H9 (cell line): ENCODE data around the gene FLT1. TPM values are rescaled to one million over a fixed set of nuclear protein-coding genes. Genes with fewer than 3 reads are reported as not detected.

ENCODE experiments used
- DNase-seq: peaks from one replicate; pipeline ENCODE4 v3.0.0-alpha.2; 2017
- H2AFZ ChIP-seq: one replicate; pipeline ENCODE4 v1.6.1; 2013; ENCODE audit warnings: mild to moderate bottlenecking, low read length, control low read depth, moderate library complexity
- H2AK5ac ChIP-seq: 2 replicates; pipeline ENCODE4 v1.6.1; 2013; ENCODE audit warnings: low read length, control low read depth, mixed read lengths; ENCODE audit not compliant: insufficient read length
- H2BK120ac ChIP-seq: one replicate; pipeline ENCODE4 v1.6.1; 2013; ENCODE audit warnings: low read depth, mild to moderate bottlenecking, low read length, control low read depth, inconsistent platforms; ENCODE audit not compliant: poor library complexity, severe bottlenecking
- H2BK12ac ChIP-seq: 2 replicates; pipeline ENCODE4 v1.6.1; 2013; ENCODE audit warnings: low read length, control low read depth, mixed read lengths, low read depth; ENCODE audit not compliant: insufficient read length
- H2BK15ac ChIP-seq: 2 replicates; pipeline ENCODE4 v1.6.1; 2013; ENCODE audit warnings: low read depth, low read length, control low read depth
- H2BK20ac ChIP-seq: one replicate; pipeline ENCODE4 v1.6.1; 2013; ENCODE audit warnings: low read depth, mild to moderate bottlenecking, low read length, control low read depth, inconsistent platforms; ENCODE audit not compliant: poor library complexity, severe bottlenecking
- H2BK5ac ChIP-seq: 2 replicates; pipeline ENCODE4 v1.6.1; 2013; ENCODE audit warnings: low read length, control low read depth, mixed read lengths; ENCODE audit not compliant: insufficient read length
- H3K14ac ChIP-seq: 2 replicates; pipeline ENCODE4 v1.6.1; 2013; ENCODE audit warnings: low read length, control low read depth; ENCODE audit not compliant: insufficient read depth
- H3K18ac ChIP-seq: 2 replicates; pipeline ENCODE4 v1.6.1; 2013; ENCODE audit warnings: low read depth, mild to moderate bottlenecking, mixed read lengths, low read length, control low read depth; ENCODE audit not compliant: insufficient read length
- H3K23ac ChIP-seq: 2 replicates; pipeline ENCODE4 v1.6.1; 2013; ENCODE audit warnings: low read length, control low read depth, mixed read lengths, low read depth; ENCODE audit not compliant: insufficient read length
- H3K23me2 ChIP-seq: 2 replicates; pipeline ENCODE4 v1.6.1; 2013; ENCODE audit warnings: low read depth, mild to moderate bottlenecking, mixed read lengths, low read length, control low read depth; ENCODE audit not compliant: insufficient read length, poor library complexity, severe bottlenecking
- H3K27ac ChIP-seq: 2 replicates; pipeline ENCODE4 v1.5.1; 2013; ENCODE audit warnings: low read length, control low read depth, mixed read lengths, low read depth; ENCODE audit not compliant: insufficient read length
- H3K27me3 ChIP-seq: 2 replicates; pipeline ENCODE4 v1.6.1; 2013; ENCODE audit warnings: low read length, control low read depth, inconsistent platforms; ENCODE audit not compliant: insufficient read depth
- H3K4ac ChIP-seq: 2 replicates; pipeline ENCODE4 v1.6.1; 2013; ENCODE audit warnings: low read depth, mild to moderate bottlenecking, control low read depth, inconsistent platforms, low read length, moderate library complexity
- H3K4me1 ChIP-seq: 2 replicates; pipeline ENCODE4 v1.6.1; 2013; ENCODE audit warnings: low read length, control low read depth, inconsistent platforms; ENCODE audit not compliant: insufficient read depth
- H3K4me2 ChIP-seq: 2 replicates; pipeline ENCODE4 v1.6.1; 2013; ENCODE audit warnings: low read length, control low read depth, mixed read lengths; ENCODE audit not compliant: insufficient read length, insufficient read depth
- H3K56ac ChIP-seq: 2 replicates; pipeline ENCODE4 v1.6.1; 2013; ENCODE audit warnings: low read depth, mild to moderate bottlenecking, mixed read lengths, low read length, control low read depth; ENCODE audit not compliant: insufficient read length
- H3K79me1 ChIP-seq: 2 replicates; pipeline ENCODE4 v1.6.1; 2013; ENCODE audit warnings: low read depth, mild to moderate bottlenecking, moderate library complexity, low read length, control low read depth, inconsistent platforms; ENCODE audit not compliant: insufficient read depth, poor library complexity, severe bottlenecking
- H3K79me2 ChIP-seq: 2 replicates; pipeline ENCODE4 v1.6.1; 2013; ENCODE audit warnings: low read length, control low read depth, inconsistent platforms; ENCODE audit not compliant: insufficient read depth
- H3K9ac ChIP-seq: 2 replicates; pipeline ENCODE4 v1.6.1; 2013; ENCODE audit warnings: low read length, control low read depth, mixed read lengths; ENCODE audit not compliant: insufficient read length; ENCODE audit errors: extremely low read depth
- H3K9me3 ChIP-seq: one replicate; pipeline ENCODE4 v1.6.1; 2013; ENCODE audit warnings: low read depth, low read length, inconsistent platforms; ENCODE audit not compliant: control insufficient read depth
- H3T11ph ChIP-seq: one replicate; pipeline ENCODE4 v1.6.1; 2013; ENCODE audit warnings: mild to moderate bottlenecking, low read length, control low read depth, inconsistent platforms
- H4K20me1 ChIP-seq: one replicate; pipeline ENCODE4 v1.6.1; 2013; ENCODE audit not compliant: control insufficient read depth, insufficient read length, insufficient read depth
- H4K5ac ChIP-seq: 2 replicates; pipeline ENCODE4 v1.6.1; 2013; ENCODE audit warnings: low read depth, mild to moderate bottlenecking, mixed read lengths, low read length, control low read depth; ENCODE audit not compliant: insufficient read length
- H4K8ac ChIP-seq: replicated peaks from 2 replicates; pipeline ENCODE4 v1.6.1; 2013; ENCODE audit warnings: low read length, control low read depth, mixed read lengths, low read depth; ENCODE audit not compliant: insufficient read length
- H4K91ac ChIP-seq: 2 replicates; pipeline ENCODE4 v1.6.1; 2013; ENCODE audit warnings: low read depth, mild to moderate bottlenecking, moderate library complexity, mixed read lengths, low read length, control low read depth; ENCODE audit not compliant: insufficient read length
- H3K27ac Mint-ChIP-seq, 3 experiments: 2 replicates in 2 of 3; 3 replicates in 1 of 3; pipeline ENCODE4 v1.8.0; 2020 to 2021; ENCODE audit warnings: mixed read lengths in 3 of 3, mild to moderate bottlenecking in 1 of 3, moderate library complexity in 1 of 3
- H3K27me3 Mint-ChIP-seq: 2 replicates; pipeline ENCODE4 v1.8.0; 2021; ENCODE audit warnings: low read depth, mild to moderate bottlenecking, moderate library complexity, mixed read lengths
- H3K36me3 Mint-ChIP-seq, 3 experiments: 2 replicates in 2 of 3; 3 replicates in 1 of 3; pipeline ENCODE4 v1.8.0; 2020 to 2021; ENCODE audit warnings: low read depth in 3 of 3, mixed read lengths in 3 of 3; ENCODE audit not compliant: insufficient read depth in 1 of 3
- H3K4me1 Mint-ChIP-seq, 2 experiments: 2 replicates each; pipeline ENCODE4 v1.8.0; 2020; ENCODE audit warnings: mixed read lengths in 2 of 2
- H3K4me3 Mint-ChIP-seq, 2 experiments: 2 replicates in 1 of 2; 3 replicates in 1 of 2; pipeline ENCODE4 v1.8.0; 2020 to 2021; ENCODE audit warnings: mild to moderate bottlenecking in 2 of 2, mixed read lengths in 2 of 2, moderate library complexity in 1 of 2
- H3K9me3 Mint-ChIP-seq, 2 experiments: 2 replicates in 1 of 2; 3 replicates in 1 of 2; pipeline ENCODE4 v1.8.0; 2020; ENCODE audit warnings: mild to moderate bottlenecking in 2 of 2, mixed read lengths in 2 of 2, moderate library complexity in 1 of 2
- CTCF ChIP-seq: fragments of 200-600 bp; sonication (generic); conservative IDR thresholded peaks from 3 replicates; pipeline ENCODE4 v1.8.0; 2021; ENCODE audit warnings: antibody characterized with exemption, mild to moderate bottlenecking
- WGBS: extraction: QIAGEN DNeasy Blood & Tissue Kit; methylation state at CpG from one replicate; pipeline ENCODE4 v1.1.7; 2013; ENCODE audit warnings: missing lambda C conversion rate, low lambda C conversion rate, mixed read lengths; ENCODE audit not compliant: insufficient read length; ENCODE audit errors: extremely low coverage; 5-methylcytosine and 5-hydroxymethylcytosine counted together
- total RNA-seq: library from RNA; stranded (reverse); gene quantifications from 2 replicates; pipeline ENCODE4 v1.2.1, GENCODE V29; 2021

Gene FLT1
- total RNA-seq, 1 experiment from 2014 or later, result 84.1 TPM

- H3K4me3 Mint-ChIP-seq, result no peak overlapping the region
- Histone ChIP-seq H3K4me1 (peaks cover 3% of the 10 kb centered on the region; the same call in 1 of the 2 replicates), H3K9ac (no peak overlapping the region)
Measured at GRCh38 chr13:28499609-28500008, 4.7 kb upstream of the FLT1 start.

More at GRCh38 chr13:28499609-28500008, 4.7 kb upstream of the FLT1 start:
- no peak overlapping the region for H2BK15ac ChIP-seq
- H4K5ac ChIP-seq, result no peak overlapping the region
- no peaks in the 10 kb centered on the region for H3K9me3 ChIP-seq
- no peak overlapping the region for H3K18ac ChIP-seq
- no peak for DNase-seq
- H3K23ac ChIP-seq, result no peak overlapping the region
- H3K27ac ChIP-seq, result no peak overlapping the region
- H3K27me3 Mint-ChIP-seq, result peaks cover 26% of the 10 kb centered on the region
- peaks cover 2% of the 10 kb centered on the region for H3K79me2 ChIP-seq
- H3K23me2 ChIP-seq, result peaks cover 15% of the 10 kb centered on the region
- H2AK5ac ChIP-seq, result no peak overlapping the region
- no peaks in the 10 kb centered on the region for H3K79me1 ChIP-seq
- no peak overlapping the region for H3K27ac Mint-ChIP-seq
- H2BK20ac ChIP-seq, result no peak overlapping the region
- no peak overlapping the region for H2BK5ac ChIP-seq
- no peak overlapping the region for H3K56ac ChIP-seq
- H3K4ac ChIP-seq, result no peak overlapping the region
- H3K36me3 Mint-ChIP-seq, result no peaks in the 10 kb centered on the region; a peak in 2 of 7 replicates
- no peak overlapping the region for H3K4me2 ChIP-seq
- H2BK120ac ChIP-seq, result no peak overlapping the region
- H2BK12ac ChIP-seq, result no peak overlapping the region
- H3K27me3 ChIP-seq, result no peaks in the 10 kb centered on the region; the same call in 1 of the 2 replicates
- no peak overlapping the region for H4K8ac ChIP-seq
- H4K91ac ChIP-seq, result no peak overlapping the region
- WGBS, result no CpG with 5 or more reads among the region's 5 CpGs
- H3T11ph ChIP-seq, result no peak overlapping the region
- no peaks in the 10 kb centered on the region; a peak in 1 of 5 replicates for H3K9me3 Mint-ChIP-seq
- no peak for TF ChIP-seq CTCF
- no peak overlapping the region for H3K14ac ChIP-seq
- peaks cover 31 to 46% of the 10 kb centered on the region in 2 experiments for H3K4me1 Mint-ChIP-seq
- no peak overlapping the region for H2AFZ ChIP-seq
- no peaks in the 10 kb centered on the region for H4K20me1 ChIP-seq
